IgD-negative memory B cell (primary cell): Measurements from ENCODE around the gene RNASE7. TPM values are rescaled to one million over a fixed set of nuclear protein-coding genes. Genes with fewer than 3 reads are reported as not detected.

ENCODE experiments used
- H3K27ac Mint-ChIP-seq, 3 donors: one replicate each; pipeline ENCODE4 v1.8.0; 2020 to 2022; ENCODE audit warnings: mild to moderate bottlenecking in 3 of 3, mixed read lengths in 3 of 3, moderate library complexity in 1 of 3
- H3K27me3 Mint-ChIP-seq: one replicate; pipeline ENCODE4 v1.8.0; 2021; ENCODE audit warnings: mixed read lengths
- H3K36me3 Mint-ChIP-seq: one replicate; pipeline ENCODE4 v1.8.0; 2020; ENCODE audit warnings: mild to moderate bottlenecking, mixed read lengths
- H3K4me1 Mint-ChIP-seq, 3 donors: one replicate each; pipeline ENCODE4 v1.8.0; 2020 to 2022; ENCODE audit warnings: mixed read lengths in 3 of 3, mild to moderate bottlenecking in 1 of 3
- H3K4me3 Mint-ChIP-seq, 4 donors: one replicate each; pipeline ENCODE4 v1.8.0; 2020 to 2022; ENCODE audit warnings: mild to moderate bottlenecking in 4 of 4, mixed read lengths in 4 of 4, moderate library complexity in 3 of 4
- H3K9me3 Mint-ChIP-seq, 3 donors: one replicate each; pipeline ENCODE4 v1.8.0; 2020 to 2021; ENCODE audit warnings: mixed read lengths in 3 of 3, mild to moderate bottlenecking in 1 of 3
- polyA plus RNA-seq: library from polyadenylated mRNA; unstranded; fragments of 300-500 nt; fragmentation: Illumina TruSeq; gene quantifications from one replicate; pipeline ENCODE4 v1.2.3, GENCODE V29; 2021

The RNASE7 gene
- polyA plus RNA-seq, 1 donor from 2014 or later: not detected

- Mint-ChIP-seq H3K36me3 (peaks cover 14% of the 10 kb centered on the region), H3K4me3 (no peak overlapping the region), H3K4me1 (peaks cover 0 to 4% (median under 1%) of the 10 kb centered on the region in 3 donors), H3K9me3 (no peaks in the 10 kb centered on the region), H3K27me3 (peaks cover 16% of the 10 kb centered on the region), H3K27ac (no peak overlapping the region)
Measured at GRCh38 chr14:21017528-21018245, 24.5 kb upstream of the RNASE7 start.

- peaks cover 0 to 4% (median 3%) of the 10 kb centered on the region in 3 donors for H3K4me1 Mint-ChIP-seq
- no peaks in the 10 kb centered on the region for H3K9me3 Mint-ChIP-seq
- peaks cover 22% of the 10 kb centered on the region for H3K27me3 Mint-ChIP-seq
- H3K27ac Mint-ChIP-seq: no peak overlapping the region
- H3K4me3 Mint-ChIP-seq: no peak overlapping the region
- H3K36me3 Mint-ChIP-seq: peaks cover 14% of the 10 kb centered on the region
Measured at GRCh38 chr14:21018286-21018685, 23.9 kb upstream of the RNASE7 start.

- H3K27ac Mint-ChIP-seq: no peak overlapping the region
- H3K36me3 Mint-ChIP-seq: peaks cover 14% of the 10 kb centered on the region
- H3K27me3 Mint-ChIP-seq: peaks cover 23% of the 10 kb centered on the region
- H3K4me1 Mint-ChIP-seq: peaks cover 0 to 4% (median 3%) of the 10 kb centered on the region in 3 donors
- no peak overlapping the region for H3K4me3 Mint-ChIP-seq
- H3K9me3 Mint-ChIP-seq: no peaks in the 10 kb centered on the region
Measured at GRCh38 chr14:21018781-21019180, 23.4 kb upstream of the RNASE7 start.

GRCh38 chr14:21019366-21019765 is 22.8 kb upstream of the RNASE7 start:
- peaks cover 14% of the 10 kb centered on the region for H3K36me3 Mint-ChIP-seq
- H3K27me3 Mint-ChIP-seq: peaks cover 24% of the 10 kb centered on the region
- peaks cover 0 to 8% (median 8%) of the 10 kb centered on the region in 3 donors for H3K4me1 Mint-ChIP-seq
- H3K27ac Mint-ChIP-seq: no peak overlapping the region
- H3K9me3 Mint-ChIP-seq: no peaks in the 10 kb centered on the region
- H3K4me3 Mint-ChIP-seq: no peak overlapping the region

GRCh38 chr14:21020977-21021545 is 21.1 kb upstream of the RNASE7 start:
- Mint-ChIP-seq H3K27me3 (peaks cover 25% of the 10 kb centered on the region), H3K36me3 (peaks cover 14% of the 10 kb centered on the region), H3K27ac (no peak overlapping the region), H3K4me3 (peak overlapping the region in 1 of 4 donors; percentile 1), H3K4me1 (peaks cover 0 to 8% (median 8%) of the 10 kb centered on the region in 3 donors), H3K9me3 (no peaks in the 10 kb centered on the region)

GRCh38 chr14:21022686-21023085 is 19.5 kb upstream of the RNASE7 start:
- Mint-ChIP-seq H3K36me3 (peaks cover 14% of the 10 kb centered on the region), H3K27ac (peak overlapping the region in 1 of 3 donors; percentile 1), H3K9me3 (no peaks in the 10 kb centered on the region), H3K4me1 (peaks cover 0 to 9% (median 8%) of the 10 kb centered on the region in 3 donors), H3K4me3 (peak overlapping the region in 2 of 4 donors; percentile 4 to 66), H3K27me3 (peaks cover 22% of the 10 kb centered on the region)

GRCh38 chr14:21023174-21023573 is 19.0 kb upstream of the RNASE7 start:
- Mint-ChIP-seq H3K9me3 (no peaks in the 10 kb centered on the region), H3K27ac (peak overlapping the region in 2 of 3 donors; percentile 1 to 59), H3K36me3 (peaks cover 14% of the 10 kb centered on the region), H3K4me3 (peak overlapping the region in 3 of 4 donors; percentile 4 to 51 (median 44)), H3K4me1 (peaks cover 0 to 9% (median 8%) of the 10 kb centered on the region in 3 donors), H3K27me3 (peaks cover 22% of the 10 kb centered on the region)

GRCh38 chr14:21023817-21024584 is 18.2 kb upstream of the RNASE7 start:
- no peaks in the 10 kb centered on the region for H3K9me3 Mint-ChIP-seq
- peaks cover 22% of the 10 kb centered on the region for H3K27me3 Mint-ChIP-seq
- H3K4me3 Mint-ChIP-seq: peak overlapping the region; percentile 83 to 91 (median 90)

GRCh38 chr14:21024585-21025370 is 17.4 kb upstream of the RNASE7 start, which contains the start of gene NDRG2:
NDRG2 (minus strand) TSS chr14:21025061; CDS start chr14:21023315, 1,746 bp downstream.
- H3K36me3 Mint-ChIP-seq: peaks cover 9% of the 10 kb centered on the region
- H3K4me3 Mint-ChIP-seq: peak within 1 kb of the TSS; percentile 89 to 94 (median 92)
- no peaks in the 10 kb centered on the region for H3K9me3 Mint-ChIP-seq
- peak within 1 kb of the TSS in 2 of 3 donors; percentile 36 to 39 for H3K27ac Mint-ChIP-seq
- peaks cover 0 to 9% (median 8%) of the 10 kb centered on the region in 3 donors for H3K4me1 Mint-ChIP-seq
- peaks cover 22% of the 10 kb centered on the region for H3K27me3 Mint-ChIP-seq

More at GRCh38 chr14:21023817-21024584, 18.2 kb upstream of the RNASE7 start:
- peaks cover 0 to 9% (median 8%) of the 10 kb centered on the region in 3 donors for H3K4me1 Mint-ChIP-seq
- H3K27ac Mint-ChIP-seq: peak overlapping the region in 2 of 3 donors; percentile 36 to 39
- peaks cover 13% of the 10 kb centered on the region for H3K36me3 Mint-ChIP-seq

GRCh38 chr14:21025371-21026273 is 16.5 kb upstream of the RNASE7 start:
- H3K27me3 Mint-ChIP-seq: peaks cover 19% of the 10 kb centered on the region
- peaks cover 8% of the 10 kb centered on the region for H3K36me3 Mint-ChIP-seq
- H3K27ac Mint-ChIP-seq: no peak overlapping the region
- peak overlapping the region; percentile 74 to 94 (median 92) for H3K4me3 Mint-ChIP-seq
- H3K4me1 Mint-ChIP-seq: peaks cover 0 to 9% (median 8%) of the 10 kb centered on the region in 3 donors
- H3K9me3 Mint-ChIP-seq: no peaks in the 10 kb centered on the region

- H3K9me3 Mint-ChIP-seq: no peaks in the 10 kb centered on the region
Measured at GRCh38 chr14:21026274-21026987, 15.7 kb upstream of the RNASE7 start.

GRCh38 chr14:21026988-21027315 is 15.2 kb upstream of the RNASE7 start:
- Mint-ChIP-seq H3K9me3 (no peaks in the 10 kb centered on the region), H3K36me3 (peaks cover 3% of the 10 kb centered on the region), H3K4me1 (peaks cover 0 to 8% (median 8%) of the 10 kb centered on the region in 3 donors), H3K27ac (peak overlapping the region in 1 of 3 donors; percentile 15), H3K27me3 (peaks cover 14% of the 10 kb centered on the region), H3K4me3 (peak overlapping the region in 2 of 4 donors; percentile 69 to 74)

More at GRCh38 chr14:21026274-21026987, 15.7 kb upstream of the RNASE7 start:
- H3K4me3 Mint-ChIP-seq: peak overlapping the region; percentile 69 to 91 (median 74)
- peaks cover 5% of the 10 kb centered on the region for H3K36me3 Mint-ChIP-seq
- peaks cover 15% of the 10 kb centered on the region for H3K27me3 Mint-ChIP-seq
- peak overlapping the region in 1 of 3 donors; percentile 15 for H3K27ac Mint-ChIP-seq
- peaks cover 0 to 9% (median 8%) of the 10 kb centered on the region in 3 donors for H3K4me1 Mint-ChIP-seq

- Mint-ChIP-seq H3K4me1 (peaks cover 0 to 1% (median 0%) of the 10 kb centered on the region in 3 donors), H3K9me3 (no peaks in the 10 kb centered on the region), H3K27me3 (peaks cover 9% of the 10 kb centered on the region), H3K27ac (no peak within 1 kb of the TSS), H3K4me3 (no peak within 1 kb of the TSS), H3K36me3 (no peaks in the 10 kb centered on the region)
Measured at GRCh38 chr14:21029917-21030316, 12.2 kb upstream of the RNASE7 start, which contains the start of gene TPPP2. TPPP2 (plus strand) TSS chr14:21030217; CDS start chr14:21030582, 365 bp downstream.
